Measurements from ENCODE around the gene SLC22A4. TPM values are rescaled to one million over a fixed set of nuclear protein-coding genes. Genes with fewer than 3 reads are reported as not detected.

Gene SLC22A4
- total and polyA plus RNA-seq, 4 donors = 0.25 to 42.2 (median 0.47) TPM

DNA sequence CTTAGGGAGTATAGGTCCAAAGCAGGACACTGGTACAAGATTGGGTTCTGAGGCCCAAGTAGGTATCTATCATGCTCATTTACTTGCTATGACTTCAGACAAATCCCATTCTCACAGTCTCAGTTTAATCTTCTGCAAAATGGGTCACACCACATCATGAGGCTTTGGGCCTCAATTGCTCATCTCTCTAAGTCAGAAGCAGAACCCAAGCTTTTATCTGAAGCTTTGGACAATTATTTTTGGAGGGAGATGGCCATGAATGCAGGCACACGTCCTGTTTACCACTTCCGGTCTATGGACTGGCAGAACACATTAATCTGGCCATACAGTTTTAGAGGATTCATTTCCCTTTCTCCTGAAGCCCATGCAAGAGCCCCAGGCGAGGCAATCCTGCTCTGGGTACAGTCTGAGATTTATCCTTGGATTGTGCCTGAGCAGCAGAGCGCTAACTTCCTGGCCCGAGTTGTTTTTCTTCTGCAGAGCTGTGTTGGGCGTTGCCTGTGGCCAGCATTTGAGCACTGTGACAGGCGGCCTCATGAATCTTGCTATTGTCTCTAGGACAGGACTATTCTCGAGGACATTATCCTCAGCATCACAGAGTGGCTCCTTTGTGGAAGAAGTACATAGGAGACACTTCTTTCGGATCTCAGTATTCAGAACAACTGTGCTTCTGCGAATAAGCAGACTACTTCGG, 16.1 kb downstream of the SLC22A4 start:
- H3K36me3 ChIP-seq (ENCODE audit: control insufficient read depth in 4 of 4, insufficient read depth in 3 of 4, low read depth in 1 of 4, low read length in 3 of 4) = peaks cover 0 to 4% (median 1%) of the 10 kb centered on the region in 4 donors
- no peak overlapping the region for H3K4me3 ChIP-seq (ENCODE audit: low read depth in 1 of 3, low read length in 3 of 3)
- H3K4me1 ChIP-seq (ENCODE audit: control insufficient read depth in 4 of 4, insufficient read depth in 4 of 4, low read length in 3 of 4) = no peaks in the 10 kb centered on the region
- H3K27ac ChIP-seq (ENCODE audit: low read depth in 1 of 2, low read length in 2 of 2) = no peak overlapping the region
- no peaks in the 10 kb centered on the region for H3K27me3 ChIP-seq (ENCODE audit: control insufficient read depth in 4 of 4, insufficient read depth in 4 of 4, low read length in 3 of 4)
- no peak for DNase-seq (ENCODE audit: low spot score)
- WGBS = 78% methylated on average over 11 of the region's 11 CpGs
- TF ChIP-seq, protein P1, sequence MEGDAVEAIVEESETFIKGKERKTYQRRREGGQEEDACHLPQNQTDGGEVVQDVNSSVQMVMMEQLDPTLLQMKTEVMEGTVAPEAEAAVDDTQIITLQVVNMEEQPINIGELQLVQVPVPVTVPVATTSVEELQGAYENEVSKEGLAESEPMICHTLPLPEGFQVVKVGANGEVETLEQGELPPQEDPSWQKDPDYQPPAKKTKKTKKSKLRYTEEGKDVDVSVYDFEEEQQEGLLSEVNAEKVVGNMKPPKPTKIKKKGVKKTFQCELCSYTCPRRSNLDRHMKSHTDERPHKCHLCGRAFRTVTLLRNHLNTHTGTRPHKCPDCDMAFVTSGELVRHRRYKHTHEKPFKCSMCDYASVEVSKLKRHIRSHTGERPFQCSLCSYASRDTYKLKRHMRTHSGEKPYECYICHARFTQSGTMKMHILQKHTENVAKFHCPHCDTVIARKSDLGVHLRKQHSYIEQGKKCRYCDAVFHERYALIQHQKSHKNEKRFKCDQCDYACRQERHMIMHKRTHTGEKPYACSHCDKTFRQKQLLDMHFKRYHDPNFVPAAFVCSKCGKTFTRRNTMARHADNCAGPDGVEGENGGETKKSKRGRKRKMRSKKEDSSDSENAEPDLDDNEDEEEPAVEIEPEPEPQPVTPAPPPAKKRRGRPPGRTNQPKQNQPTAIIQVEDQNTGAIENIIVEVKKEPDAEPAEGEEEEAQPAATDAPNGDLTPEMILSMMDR (IDR thresholded peaks at IDR 0.05; ENCODE audit: low read depth, low read length, missing input control) = no peak
- TF ChIP-seq EGR1 (IDR thresholded peaks at IDR 0.05; ENCODE audit: low read depth in 2 of 2) (no peak), YY1 (IDR thresholded peaks at IDR 0.05) (no peak), GABPA (IDR thresholded peaks at IDR 0.05 in 1 of 2, conservative IDR thresholded peaks at IDR 0.05 in 1 of 2) (no peak), HNF4A (conservative IDR thresholded peaks at IDR 0.05) (no peak), FOXA1 (IDR thresholded peaks at IDR 0.05) (no peak), SP1 (IDR thresholded peaks at IDR 0.05) (no peak), RXRA (IDR thresholded peaks at IDR 0.05) (no peak), RAD21 (IDR thresholded peaks at IDR 0.05) (no peak), FOXA2 (IDR thresholded peaks at IDR 0.05) (no peak)
- TF ChIP-seq, protein P2, sequence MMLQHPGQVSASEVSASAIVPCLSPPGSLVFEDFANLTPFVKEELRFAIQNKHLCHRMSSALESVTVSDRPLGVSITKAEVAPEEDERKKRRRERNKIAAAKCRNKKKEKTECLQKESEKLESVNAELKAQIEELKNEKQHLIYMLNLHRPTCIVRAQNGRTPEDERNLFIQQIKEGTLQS (IDR thresholded peaks at IDR 0.05) = no peak
- no peaks in the 10 kb centered on the region for H3K9me3 ChIP-seq (ENCODE audit: control insufficient read depth in 4 of 4, low read length in 3 of 4)
- no peak overlapping the region for H3K9ac ChIP-seq (ENCODE audit: low read depth in 1 of 2, low read length in 2 of 2)

DNA sequence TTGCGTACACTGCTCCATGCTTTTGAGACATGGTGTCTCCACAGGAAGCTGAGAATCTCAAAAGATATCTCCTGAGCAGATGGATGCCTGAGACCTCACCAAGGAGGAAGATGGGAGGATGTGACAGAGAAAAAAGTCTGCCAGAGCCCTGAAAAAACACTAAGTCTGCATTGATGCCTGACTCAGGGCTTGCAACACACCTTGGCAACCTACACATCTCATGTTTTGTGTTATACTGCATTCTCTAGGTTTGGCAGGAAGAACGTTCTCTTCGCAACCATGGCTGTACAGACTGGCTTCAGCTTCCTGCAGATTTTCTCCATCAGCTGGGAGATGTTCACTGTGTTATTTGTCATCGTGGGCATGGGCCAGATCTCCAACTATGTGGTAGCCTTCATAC, 19.2 kb downstream of the SLC22A4 start:
- H3K27ac ChIP-seq (ENCODE audit: low read depth in 1 of 2, low read length in 2 of 2) = no peak overlapping the region
- no peaks in the 10 kb centered on the region for H3K27me3 ChIP-seq (ENCODE audit: control insufficient read depth in 4 of 4, insufficient read depth in 4 of 4, low read length in 3 of 4)
- no peaks in the 10 kb centered on the region for H3K4me1 ChIP-seq (ENCODE audit: control insufficient read depth in 4 of 4, insufficient read depth in 4 of 4, low read length in 3 of 4)
- TF ChIP-seq TAF1 (conservative IDR thresholded peaks at IDR 0.05) = no peak
- no peak for TF ChIP-seq SP1 (IDR thresholded peaks at IDR 0.05)
- no peak for TF ChIP-seq FOXA1 (IDR thresholded peaks at IDR 0.05)
- TF ChIP-seq EGR1 (IDR thresholded peaks at IDR 0.05; ENCODE audit: low read depth in 2 of 2) = no peak
- no peak for TF ChIP-seq JUND (IDR thresholded peaks at IDR 0.05)
- no peak for TF ChIP-seq YY1 (IDR thresholded peaks at IDR 0.05)
- 92% methylated on average over 4 of the region's 4 CpGs for WGBS
- peaks cover 0 to 7% (median 3%) of the 10 kb centered on the region in 4 donors for H3K36me3 ChIP-seq (ENCODE audit: control insufficient read depth in 4 of 4, insufficient read depth in 3 of 4, low read depth in 1 of 4, low read length in 3 of 4)
- no peak overlapping the region for H3K4me3 ChIP-seq (ENCODE audit: low read depth in 1 of 3, low read length in 3 of 3)
- H3K9ac ChIP-seq (ENCODE audit: low read depth in 1 of 2, low read length in 2 of 2) = no peak overlapping the region
- no peak for DNase-seq (ENCODE audit: low spot score)
- H3K9me3 ChIP-seq (ENCODE audit: control insufficient read depth in 4 of 4, low read length in 3 of 4) = no peaks in the 10 kb centered on the region

DNA sequence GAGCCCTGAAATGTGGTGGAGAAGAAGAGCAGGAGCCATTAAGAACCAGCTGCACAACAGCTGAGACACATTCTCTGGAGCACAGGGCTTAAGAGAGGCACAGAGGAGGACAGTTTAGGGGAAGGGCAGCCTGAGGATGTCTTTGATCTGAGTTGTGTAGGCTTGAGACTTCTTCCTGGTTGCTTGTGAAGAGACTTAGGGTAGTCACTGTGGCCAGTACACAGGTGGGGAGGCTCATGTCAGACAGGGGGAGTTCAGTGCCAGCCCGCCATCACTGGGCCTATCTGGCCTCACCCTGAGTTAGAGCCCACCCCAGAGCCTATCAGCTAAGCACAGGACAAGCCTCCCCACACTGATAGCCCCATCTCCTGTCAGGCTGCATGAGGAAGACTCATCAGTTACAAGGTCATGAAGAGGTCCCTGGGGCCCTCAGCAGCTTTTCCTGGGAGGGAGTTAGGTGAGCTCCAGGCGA, 19.8 kb downstream of the SLC22A4 start:
- Histone ChIP-seq H3K36me3 (ENCODE audit: control insufficient read depth in 4 of 4, insufficient read depth in 3 of 4, low read depth in 1 of 4, low read length in 3 of 4) (peaks cover 0 to 7% (median 3%) of the 10 kb centered on the region in 4 donors), H3K27ac (ENCODE audit: low read depth in 1 of 2, low read length in 2 of 2) (no peak overlapping the region), H3K4me3 (ENCODE audit: low read depth in 1 of 3, low read length in 3 of 3) (no peak overlapping the region), H3K9me3 (ENCODE audit: control insufficient read depth in 4 of 4, low read length in 3 of 4) (no peaks in the 10 kb centered on the region), H3K27me3 (ENCODE audit: control insufficient read depth in 4 of 4, insufficient read depth in 4 of 4, low read length in 3 of 4) (no peaks in the 10 kb centered on the region), H3K4me1 (ENCODE audit: control insufficient read depth in 4 of 4, insufficient read depth in 4 of 4, low read length in 3 of 4) (no peaks in the 10 kb centered on the region), H3K9ac (ENCODE audit: low read depth in 1 of 2, low read length in 2 of 2) (no peak overlapping the region)
- no peak for TF ChIP-seq TAF1 (conservative IDR thresholded peaks at IDR 0.05)
- TF ChIP-seq YY1 (IDR thresholded peaks at IDR 0.05) = no peak
- no peak for TF ChIP-seq NR2F2 (IDR thresholded peaks at IDR 0.05)
- DNase-seq (ENCODE audit: low spot score) = peak; percentile 82
- whole genome bisulfite sequencing = 98% methylated on average over 2 of the region's 2 CpGs
